Lower leg skin (tissue), 4 donors: ENCODE data around the gene DCBLD1. TPM values are rescaled to one million over a fixed set of nuclear protein-coding genes. Genes with fewer than 3 reads are reported as not detected.
"Not testable (repeated sequence)": the region's sequence is repeated elsewhere in the genome, so short reads cannot be mapped to it uniquely, and the experiment has no call there.

Experiments
- DNase-seq, 2 donors: peaks; one replicate each; pipeline ENCODE4 v3.0.0-alpha.2; 2019; ENCODE audit warnings: low spot score in 2 of 2
- H3K4me3 ChIP-seq: fragments of 200-600 bp; sonication (generic); 2 replicates; pipeline ENCODE4 v1.5.1; 2017; ENCODE audit warnings: mild to moderate bottlenecking, low read depth; ENCODE audit not compliant: poor library complexity, severe bottlenecking
- POLR2A ChIP-seq, 2 donors: fragments of 450-650 bp; IDR thresholded peaks; one replicate each; pipeline ENCODE4 v1.6.1; 2016 to 2017; ENCODE audit warnings: antibody characterized with exemption in 2 of 2, mild to moderate bottlenecking in 1 of 2, moderate library complexity in 1 of 2
- WGBS, 2 donors: methylation state at CpG; one replicate each; pipeline ENCODE4 v1.1.5; 2018; 5-methylcytosine and 5-hydroxymethylcytosine counted together
- intact Hi-C: fragments of 100-400 bp; cut with DNase I; formaldehyde crosslinking; loops from one replicate; pipeline ENCODE4 v1.15.0; 2023; ENCODE audit warnings: low total_unique reads
- total RNA-seq, 4 donors: library from RNA; depleted of rRNA; stranded (reverse); fragments of >200 nt; gene quantifications; one replicate each; pipeline ENCODE4 v1.1.0, GENCODE V29; 2016
- TF ChIP-seq, protein P1 (sequence below), 3 donors: fragments of 450-650 bp; IDR thresholded peaks; one replicate each; pipeline ENCODE4 v1.5.1; 2016; ENCODE audit warnings: antibody characterized with exemption in 3 of 3, mild to moderate bottlenecking in 3 of 3, moderate library complexity in 2 of 3

DCBLD1 gene
- total RNA-seq, 4 donors from 2014 or later, result 2.4 to 8.0 (median 3.3) TPM

GRCh38 chr6:117467876-117468275 is 14.6 kb upstream of the DCBLD1 start:
- no peak for DNase-seq
- intact Hi-C loops, result no loop called here
- no peak overlapping the region for H3K4me3 ChIP-seq
- no peak for TF ChIP-seq POLR2A (IDR thresholded peaks at IDR 0.05)
- TF ChIP-seq, protein P1, sequence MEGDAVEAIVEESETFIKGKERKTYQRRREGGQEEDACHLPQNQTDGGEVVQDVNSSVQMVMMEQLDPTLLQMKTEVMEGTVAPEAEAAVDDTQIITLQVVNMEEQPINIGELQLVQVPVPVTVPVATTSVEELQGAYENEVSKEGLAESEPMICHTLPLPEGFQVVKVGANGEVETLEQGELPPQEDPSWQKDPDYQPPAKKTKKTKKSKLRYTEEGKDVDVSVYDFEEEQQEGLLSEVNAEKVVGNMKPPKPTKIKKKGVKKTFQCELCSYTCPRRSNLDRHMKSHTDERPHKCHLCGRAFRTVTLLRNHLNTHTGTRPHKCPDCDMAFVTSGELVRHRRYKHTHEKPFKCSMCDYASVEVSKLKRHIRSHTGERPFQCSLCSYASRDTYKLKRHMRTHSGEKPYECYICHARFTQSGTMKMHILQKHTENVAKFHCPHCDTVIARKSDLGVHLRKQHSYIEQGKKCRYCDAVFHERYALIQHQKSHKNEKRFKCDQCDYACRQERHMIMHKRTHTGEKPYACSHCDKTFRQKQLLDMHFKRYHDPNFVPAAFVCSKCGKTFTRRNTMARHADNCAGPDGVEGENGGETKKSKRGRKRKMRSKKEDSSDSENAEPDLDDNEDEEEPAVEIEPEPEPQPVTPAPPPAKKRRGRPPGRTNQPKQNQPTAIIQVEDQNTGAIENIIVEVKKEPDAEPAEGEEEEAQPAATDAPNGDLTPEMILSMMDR (IDR thresholded peaks at IDR 0.05), result no peak
- WGBS, 2 donors, result 74 to 78% methylated on average over 4 of the region's 4 CpGs

DNA sequence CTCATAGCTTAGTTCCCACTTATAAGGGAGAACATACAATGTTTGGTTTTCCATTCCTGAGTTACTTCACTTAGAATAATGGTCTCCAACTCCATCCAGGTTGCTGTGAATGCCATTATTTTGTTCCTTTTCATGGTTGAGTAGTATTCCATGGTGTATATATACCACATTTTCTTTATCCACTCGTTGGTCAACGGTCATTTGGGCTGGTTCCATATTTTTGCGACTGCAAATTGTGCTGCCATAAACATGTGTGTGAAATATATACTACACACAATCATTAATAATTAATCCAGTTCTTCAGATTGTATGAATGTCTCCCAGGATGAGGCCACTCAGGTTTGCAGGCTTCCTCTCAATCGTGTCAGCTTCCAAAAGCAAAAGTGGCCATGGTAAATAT is 13.9 kb upstream of the DCBLD1 start:
- DNase-seq, intact Hi-C loops, H3K4me3 ChIP-seq: not testable (repeated sequence)
- 86% methylated on average over 4 of the region's 4 CpGs for WGBS, 2 donors

DNA sequence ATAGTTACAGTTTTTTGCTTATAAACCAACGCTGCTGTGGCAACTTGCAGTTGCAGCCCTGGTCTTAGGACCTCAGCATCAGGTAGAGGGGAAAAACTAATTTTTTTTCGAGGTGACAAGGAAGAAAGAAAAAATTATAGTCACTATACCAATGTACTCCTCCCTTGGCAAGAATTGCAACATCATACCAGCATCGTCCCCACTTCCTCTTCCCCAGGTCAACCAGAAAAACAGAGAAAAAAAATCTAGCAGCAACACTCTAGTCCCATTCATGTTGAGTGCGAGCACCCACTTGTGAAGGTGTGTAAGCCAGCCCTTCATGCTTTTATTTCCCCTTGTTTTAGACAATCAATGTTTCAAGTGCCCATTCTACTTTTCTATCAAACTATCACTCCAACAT is 13.1 kb upstream of the DCBLD1 start:
- TF ChIP-seq, protein P1 (IDR thresholded peaks at IDR 0.05), result no peak
- TF ChIP-seq POLR2A (IDR thresholded peaks at IDR 0.05), result no peak
- no peak for DNase-seq
- intact Hi-C loops, result no loop called here
- H3K4me3 ChIP-seq, result no peak overlapping the region
- WGBS, 2 donors, result 63 to 69% methylated on average over 4 of the region's 4 CpGs

DNA sequence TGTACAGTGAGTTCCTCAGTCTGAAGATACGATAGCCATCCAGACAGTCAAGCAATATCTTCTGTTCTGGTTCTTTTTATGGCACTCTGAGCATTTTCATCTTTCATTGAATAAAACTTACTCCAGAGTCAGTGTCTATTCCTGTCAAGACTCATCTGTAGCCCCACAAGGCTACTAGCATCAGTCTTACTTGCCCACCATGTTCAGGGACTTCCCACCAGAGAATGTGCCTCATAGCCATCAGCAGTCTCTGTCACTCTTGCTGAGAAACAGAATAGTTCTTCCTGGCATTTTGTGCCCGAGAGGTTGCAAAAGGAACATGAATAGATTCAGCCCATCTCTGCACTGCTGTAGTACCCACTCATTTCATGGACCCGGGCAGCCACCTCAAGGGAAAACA is 12.7 kb upstream of the DCBLD1 start:
- no peak for TF ChIP-seq POLR2A (IDR thresholded peaks at IDR 0.05)
- TF ChIP-seq, protein P1 (IDR thresholded peaks at IDR 0.05), result no peak
- WGBS, 2 donors, result 83 to 87% methylated on average over 3 of the region's 3 CpGs
- no peak for DNase-seq
- no peak overlapping the region for H3K4me3 ChIP-seq
- intact Hi-C loops, result no loop called here

DNA sequence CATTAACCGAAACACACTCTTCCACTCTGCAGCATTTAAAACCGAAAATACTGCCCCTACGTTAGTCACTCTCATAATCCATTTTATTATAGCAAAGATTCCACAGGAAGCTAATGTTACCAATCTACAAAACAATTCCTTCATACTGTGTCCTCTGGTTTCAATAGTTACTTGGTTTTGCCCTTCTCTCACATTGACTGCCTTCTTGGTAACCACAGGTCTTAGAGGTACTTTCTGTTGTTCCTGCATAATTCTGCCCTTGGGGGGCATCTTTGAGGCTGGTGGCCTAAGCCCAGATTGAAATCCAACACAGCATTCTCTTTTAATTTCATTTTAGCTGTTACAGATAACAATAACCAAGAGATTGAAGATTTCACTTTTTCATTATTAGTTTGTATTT is 9.8 kb upstream of the DCBLD1 start:
- no peak for DNase-seq
- H3K4me3 ChIP-seq, result no peak overlapping the region
- intact Hi-C loops, result no loop called here
- 89 to 92% methylated on average over 3 of the region's 3 CpGs for whole genome bisulfite sequencing, 2 donors
- no peak for TF ChIP-seq POLR2A (IDR thresholded peaks at IDR 0.05)
- TF ChIP-seq, protein P1 (IDR thresholded peaks at IDR 0.05), result no peak

- 93 to 94% methylated on average over 1 of the region's 1 CpG for WGBS, 2 donors
- TF ChIP-seq, protein P1 (IDR thresholded peaks at IDR 0.05), result no peak
- no peak for TF ChIP-seq POLR2A (IDR thresholded peaks at IDR 0.05)
- intact Hi-C loops, result no loop called here
- no peak overlapping the region for H3K4me3 ChIP-seq
- no peak for DNase-seq
These were observed 9.1 kb upstream of the DCBLD1 start for GRCh38 chr6:117473401-117473800.
